ENCODE measurements around the gene ZNF805. TPM values are rescaled to one million over a fixed set of nuclear protein-coding genes. Genes with fewer than 3 reads are reported as not detected.

The ZNF805 gene
- total RNA-seq, 1 donor from 2014 or later, result 26.1 TPM

DNA sequence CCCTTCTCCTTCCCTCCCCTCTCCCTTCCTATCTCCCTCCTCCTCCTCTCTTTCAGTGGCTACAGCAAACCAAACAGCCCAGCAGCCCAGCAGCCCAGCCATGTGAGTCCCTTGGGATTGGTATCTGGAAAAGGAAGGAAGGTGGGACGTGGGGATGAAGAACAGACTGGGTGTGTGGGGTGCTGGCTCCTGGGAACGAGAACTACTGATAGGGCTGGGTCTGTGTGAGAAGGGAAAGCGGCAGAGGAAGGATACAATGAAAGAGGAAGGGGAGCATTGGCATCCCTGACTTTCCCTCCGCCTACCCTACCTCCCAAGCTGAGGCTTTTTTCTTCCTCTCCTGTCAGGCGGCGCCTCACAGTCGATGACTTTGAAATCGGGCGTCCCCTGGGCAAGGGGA, 8.7 kb upstream of the ZNF805 start:
- H3K27me3 ChIP-seq (ENCODE audit: control insufficient read depth in 3 of 3, insufficient read depth in 3 of 3, low read length in 3 of 3), result no peaks in the 10 kb centered on the region
- H3K4me1 ChIP-seq (ENCODE audit: control insufficient read depth in 3 of 3, insufficient read depth in 3 of 3, low read length in 3 of 3), result no peaks in the 10 kb centered on the region
- H3K4me3 ChIP-seq (ENCODE audit: low read length in 3 of 3), result no peak overlapping the region
- no peaks in the 10 kb centered on the region for H3K9me3 ChIP-seq (ENCODE audit: control insufficient read depth in 3 of 3, low read length in 3 of 3)
- no peak overlapping the region for H3K27ac ChIP-seq (ENCODE audit: low read depth, low read length)
- H3K36me3 ChIP-seq (ENCODE audit: control insufficient read depth in 3 of 3, insufficient read depth in 3 of 3, low read length in 3 of 3), result peaks cover 0 to 7% (median 0%) of the 10 kb centered on the region in 3 donors
- H3K9ac ChIP-seq (ENCODE audit: low read depth in 1 of 3, low read length in 3 of 3), result no peak overlapping the region

DNA sequence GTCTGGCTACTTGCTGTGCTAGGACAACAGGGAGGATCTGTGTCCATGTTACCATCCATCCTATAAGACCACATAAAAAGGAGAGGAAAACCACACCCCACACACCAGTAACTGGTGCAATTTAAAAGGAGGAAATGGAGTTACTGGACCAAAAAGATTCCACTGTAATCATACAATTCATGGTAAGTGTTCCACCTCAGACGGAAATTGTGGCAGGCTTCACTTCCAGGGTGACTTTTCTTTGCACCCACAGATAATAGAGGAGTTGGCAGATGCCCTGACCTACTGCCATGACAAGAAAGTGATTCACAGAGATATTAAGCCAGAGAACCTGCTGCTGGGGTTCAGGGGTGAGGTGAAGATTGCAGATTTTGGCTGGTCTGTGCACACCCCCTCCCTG, 7.2 kb upstream of the ZNF805 start:
- Histone ChIP-seq H3K36me3 (ENCODE audit: control insufficient read depth in 3 of 3, insufficient read depth in 3 of 3, low read length in 3 of 3) (peaks cover 0 to 7% (median 0%) of the 10 kb centered on the region in 3 donors), H3K9me3 (ENCODE audit: control insufficient read depth in 3 of 3, low read length in 3 of 3) (no peaks in the 10 kb centered on the region), H3K27ac (ENCODE audit: low read depth, low read length) (no peak overlapping the region), H3K27me3 (ENCODE audit: control insufficient read depth in 3 of 3, insufficient read depth in 3 of 3, low read length in 3 of 3) (no peaks in the 10 kb centered on the region), H3K9ac (ENCODE audit: low read depth in 1 of 3, low read length in 3 of 3) (no peak overlapping the region), H3K4me1 (ENCODE audit: control insufficient read depth in 3 of 3, insufficient read depth in 3 of 3, low read length in 3 of 3) (no peaks in the 10 kb centered on the region), H3K4me3 (ENCODE audit: low read length in 3 of 3) (no peak overlapping the region)

DNA sequence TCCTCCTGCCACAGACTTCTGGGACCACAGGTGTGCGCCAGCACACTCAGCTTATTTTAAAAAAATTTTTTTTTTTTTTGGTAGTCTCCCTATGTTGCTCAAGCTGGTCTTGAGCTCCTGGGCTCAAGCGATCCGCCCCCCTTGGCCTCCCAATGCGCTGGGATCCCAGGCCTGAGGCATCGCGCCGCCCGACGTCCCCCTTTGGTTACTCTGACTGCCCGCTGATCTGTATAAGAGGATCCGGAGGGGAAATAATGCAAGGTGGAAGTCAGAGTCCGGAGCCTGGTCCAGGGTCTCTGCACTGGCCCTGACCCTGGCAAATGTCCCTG, 486 bp upstream of the ZNF805 start:
- Histone ChIP-seq H3K9me3 (ENCODE audit: control insufficient read depth in 3 of 3, low read length in 3 of 3) (no peaks in the 10 kb centered on the region), H3K27ac (ENCODE audit: low read depth, low read length) (peak overlapping the region; percentile 96), H3K9ac (ENCODE audit: low read depth in 1 of 3, low read length in 3 of 3) (peak overlapping the region; percentile 98 to 99 (median 99)), H3K27me3 (ENCODE audit: control insufficient read depth in 3 of 3, insufficient read depth in 3 of 3, low read length in 3 of 3) (no peaks in the 10 kb centered on the region), H3K4me1 (ENCODE audit: control insufficient read depth in 3 of 3, insufficient read depth in 3 of 3, low read length in 3 of 3) (peaks cover 15 to 22% (median 20%) of the 10 kb centered on the region in 3 donors), H3K4me3 (ENCODE audit: low read length in 3 of 3) (peak overlapping the region; percentile 95 to 99 (median 98)), H3K36me3 (ENCODE audit: control insufficient read depth in 3 of 3, insufficient read depth in 3 of 3, low read length in 3 of 3) (peaks cover 9 to 15% (median 13%) of the 10 kb centered on the region in 3 donors)

- Histone ChIP-seq H3K4me3 (ENCODE audit: low read length in 3 of 3) (peak overlapping the region; percentile 95 to 99 (median 98)), H3K9me3 (ENCODE audit: control insufficient read depth in 3 of 3, low read length in 3 of 3) (no peaks in the 10 kb centered on the region), H3K4me1 (ENCODE audit: control insufficient read depth in 3 of 3, insufficient read depth in 3 of 3, low read length in 3 of 3) (peaks cover 15 to 22% (median 20%) of the 10 kb centered on the region in 3 donors), H3K9ac (ENCODE audit: low read depth in 1 of 3, low read length in 3 of 3) (peak overlapping the region; percentile 98 to 99 (median 99)), H3K27me3 (ENCODE audit: control insufficient read depth in 3 of 3, insufficient read depth in 3 of 3, low read length in 3 of 3) (no peaks in the 10 kb centered on the region), H3K27ac (ENCODE audit: low read depth, low read length) (peak overlapping the region; percentile 96), H3K36me3 (ENCODE audit: control insufficient read depth in 3 of 3, insufficient read depth in 3 of 3, low read length in 3 of 3) (peaks cover 15 to 22% (median 22%) of the 10 kb centered on the region in 3 donors)
These were observed 744 bp downstream of the ZNF805 start for GRCh38 chr19:57241176-57241575.

- Histone ChIP-seq H3K36me3 (ENCODE audit: control insufficient read depth in 3 of 3, insufficient read depth in 3 of 3, low read length in 3 of 3) (peaks cover 27 to 32% (median 30%) of the 10 kb centered on the region in 3 donors), H3K4me1 (ENCODE audit: control insufficient read depth in 3 of 3, insufficient read depth in 3 of 3, low read length in 3 of 3) (peaks cover 15 to 22% (median 20%) of the 10 kb centered on the region in 3 donors), H3K27ac (ENCODE audit: low read depth, low read length) (no peak overlapping the region), H3K9me3 (ENCODE audit: control insufficient read depth in 3 of 3, low read length in 3 of 3) (no peaks in the 10 kb centered on the region), H3K9ac (ENCODE audit: low read depth in 1 of 3, low read length in 3 of 3) (no peak overlapping the region), H3K27me3 (ENCODE audit: control insufficient read depth in 3 of 3, insufficient read depth in 3 of 3, low read length in 3 of 3) (no peaks in the 10 kb centered on the region), H3K4me3 (ENCODE audit: low read length in 3 of 3) (no peak overlapping the region)
These were observed 2.4 kb downstream of the ZNF805 start for GRCh38 chr19:57242821-57243220.

DNA sequence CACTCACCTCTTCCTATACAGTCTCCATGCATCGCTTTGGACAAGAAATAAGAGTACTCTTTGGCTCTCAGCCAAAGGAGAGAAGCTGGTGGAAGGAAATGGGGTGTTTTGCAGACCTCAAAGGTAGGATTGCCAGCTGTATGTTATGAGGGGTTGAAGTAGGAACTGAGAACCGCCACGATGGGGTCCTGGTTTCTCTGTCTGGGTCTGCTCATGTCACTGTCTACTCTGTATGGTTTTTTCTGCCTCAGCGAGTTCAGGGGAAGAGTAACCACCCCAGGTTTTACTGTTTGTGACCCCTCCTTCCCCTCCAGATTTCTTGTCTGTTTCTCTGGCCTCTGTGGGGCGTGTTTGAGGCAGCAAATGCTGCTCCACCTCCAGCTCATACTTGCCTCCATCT, 4.1 kb downstream of the ZNF805 start:
- H3K36me3 ChIP-seq (ENCODE audit: control insufficient read depth in 3 of 3, insufficient read depth in 3 of 3, low read length in 3 of 3), result peaks cover 40 to 43% (median 43%) of the 10 kb centered on the region in 3 donors
- H3K9ac ChIP-seq (ENCODE audit: low read depth in 1 of 3, low read length in 3 of 3), result no peak overlapping the region
- H3K4me1 ChIP-seq (ENCODE audit: control insufficient read depth in 3 of 3, insufficient read depth in 3 of 3, low read length in 3 of 3), result peaks cover 15 to 22% (median 20%) of the 10 kb centered on the region in 3 donors
- H3K27me3 ChIP-seq (ENCODE audit: control insufficient read depth in 3 of 3, insufficient read depth in 3 of 3, low read length in 3 of 3), result no peaks in the 10 kb centered on the region
- H3K4me3 ChIP-seq (ENCODE audit: low read length in 3 of 3), result no peak overlapping the region
- H3K27ac ChIP-seq (ENCODE audit: low read depth, low read length), result no peak overlapping the region
- no peaks in the 10 kb centered on the region for H3K9me3 ChIP-seq (ENCODE audit: control insufficient read depth in 3 of 3, low read length in 3 of 3)

- no peak overlapping the region for H3K4me3 ChIP-seq (ENCODE audit: low read length in 3 of 3)
- no peaks in the 10 kb centered on the region for H3K27me3 ChIP-seq (ENCODE audit: control insufficient read depth in 3 of 3, insufficient read depth in 3 of 3, low read length in 3 of 3)
- no peak overlapping the region for H3K27ac ChIP-seq (ENCODE audit: low read depth, low read length)
- H3K4me1 ChIP-seq (ENCODE audit: control insufficient read depth in 3 of 3, insufficient read depth in 3 of 3, low read length in 3 of 3), result peaks cover 15 to 21% (median 19%) of the 10 kb centered on the region in 3 donors
- H3K36me3 ChIP-seq (ENCODE audit: control insufficient read depth in 3 of 3, insufficient read depth in 3 of 3, low read length in 3 of 3), result peaks cover 43 to 45% (median 43%) of the 10 kb centered on the region in 3 donors
- no peak overlapping the region for H3K9ac ChIP-seq (ENCODE audit: low read depth in 1 of 3, low read length in 3 of 3)
- H3K9me3 ChIP-seq (ENCODE audit: control insufficient read depth in 3 of 3, low read length in 3 of 3), result no peaks in the 10 kb centered on the region
These were observed 4.6 kb downstream of the ZNF805 start for GRCh38 chr19:57245066-57245465.

DNA sequence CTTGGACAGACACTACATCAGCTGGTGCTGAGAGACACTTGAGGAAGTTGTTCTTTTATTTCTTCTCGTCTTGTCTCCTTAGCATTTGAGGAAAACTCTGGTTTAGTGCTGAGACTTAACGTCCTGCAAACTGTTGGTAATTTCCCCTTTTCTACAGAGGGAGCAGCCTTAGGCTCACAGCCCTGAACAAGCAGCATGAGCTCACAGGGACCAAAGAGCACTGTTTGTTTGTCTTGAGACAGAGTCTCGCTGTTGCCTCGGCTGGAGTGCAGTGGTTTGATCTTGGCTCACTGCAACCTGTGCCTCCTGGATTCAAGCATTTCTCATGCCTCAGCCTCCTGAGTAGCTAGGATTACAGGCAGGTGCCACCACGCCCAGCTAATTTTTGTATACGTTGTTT, 5.5 kb downstream of the ZNF805 start:
- Histone ChIP-seq H3K9me3 (ENCODE audit: control insufficient read depth in 3 of 3, low read length in 3 of 3) (no peaks in the 10 kb centered on the region), H3K27ac (ENCODE audit: low read depth, low read length) (no peak overlapping the region), H3K27me3 (ENCODE audit: control insufficient read depth in 3 of 3, insufficient read depth in 3 of 3, low read length in 3 of 3) (no peaks in the 10 kb centered on the region), H3K9ac (ENCODE audit: low read depth in 1 of 3, low read length in 3 of 3) (no peak overlapping the region), H3K4me3 (ENCODE audit: low read length in 3 of 3) (no peak overlapping the region), H3K4me1 (ENCODE audit: control insufficient read depth in 3 of 3, insufficient read depth in 3 of 3, low read length in 3 of 3) (peaks cover 15 to 19% (median 16%) of the 10 kb centered on the region in 3 donors), H3K36me3 (ENCODE audit: control insufficient read depth in 3 of 3, insufficient read depth in 3 of 3, low read length in 3 of 3) (peaks cover 47 to 49% (median 47%) of the 10 kb centered on the region in 3 donors)

- no peaks in the 10 kb centered on the region for H3K9me3 ChIP-seq (ENCODE audit: control insufficient read depth in 3 of 3, low read length in 3 of 3)
- peaks cover 66 to 72% (median 71%) of the 10 kb centered on the region in 3 donors for H3K36me3 ChIP-seq (ENCODE audit: control insufficient read depth in 3 of 3, insufficient read depth in 3 of 3, low read length in 3 of 3)
- no peak overlapping the region for H3K4me3 ChIP-seq (ENCODE audit: low read length in 3 of 3)
- H3K4me1 ChIP-seq (ENCODE audit: control insufficient read depth in 3 of 3, insufficient read depth in 3 of 3, low read length in 3 of 3), result peaks cover 0 to under 1% (median 0%) of the 10 kb centered on the region in 3 donors
- no peak overlapping the region for H3K9ac ChIP-seq (ENCODE audit: low read depth in 1 of 3, low read length in 3 of 3)
- no peaks in the 10 kb centered on the region for H3K27me3 ChIP-seq (ENCODE audit: control insufficient read depth in 3 of 3, insufficient read depth in 3 of 3, low read length in 3 of 3)
- H3K27ac ChIP-seq (ENCODE audit: low read depth, low read length), result no peak overlapping the region
These were observed 8.2 kb downstream of the ZNF805 start for GRCh38 chr19:57248646-57249045.

- Histone ChIP-seq H3K4me1 (ENCODE audit: control insufficient read depth in 3 of 3, insufficient read depth in 3 of 3, low read length in 3 of 3) (no peaks in the 10 kb centered on the region), H3K4me3 (ENCODE audit: low read length in 3 of 3) (no peak overlapping the region), H3K27ac (ENCODE audit: low read depth, low read length) (no peak overlapping the region), H3K27me3 (ENCODE audit: control insufficient read depth in 3 of 3, insufficient read depth in 3 of 3, low read length in 3 of 3) (no peaks in the 10 kb centered on the region), H3K9me3 (ENCODE audit: control insufficient read depth in 3 of 3, low read length in 3 of 3) (peaks cover 0 to 2% (median 0%) of the 10 kb centered on the region in 3 donors), H3K36me3 (ENCODE audit: control insufficient read depth in 3 of 3, insufficient read depth in 3 of 3, low read length in 3 of 3) (peaks cover 70 to 75% (median 74%) of the 10 kb centered on the region in 3 donors), H3K9ac (ENCODE audit: low read depth in 1 of 3, low read length in 3 of 3) (no peak overlapping the region)
These were observed 8.9 kb downstream of the ZNF805 start for GRCh38 chr19:57249329-57249728.
